HG02610 (cell line): ENCODE data around the gene WDFY4.

Experiments used
- ATAC-seq: cut with Tn5 transposase; IDR thresholded peaks from one replicate; pipeline ENCODE4 v1.9.1; 2021; ENCODE audit warnings: mild to moderate bottlenecking, moderate library complexity; ENCODE audit not compliant: unreplicated experiment

WDFY4 gene

GRCh38 chr10:48957361-48958151 is 272.9 kb downstream of the WDFY4 start:
- no peak for ATAC-seq

GRCh38 chr10:48958598-48959190 is 274.0 kb downstream of the WDFY4 start:
- ATAC-seq, result no peak

- no peak for ATAC-seq
These were observed 279.4 kb downstream of the WDFY4 start for GRCh38 chr10:48964038-48964437.

GRCh38 chr10:48965460-48965859 is 280.8 kb downstream of the WDFY4 start:
- no peak for ATAC-seq

- ATAC-seq, result no peak
These were observed 283.4 kb downstream of the WDFY4 start for GRCh38 chr10:48968036-48968435.

- ATAC-seq, result no peak
These were observed 285.4 kb downstream of the WDFY4 start for GRCh38 chr10:48970046-48970445.

- no peak for ATAC-seq
These were observed 286.0 kb downstream of the WDFY4 start for GRCh38 chr10:48970654-48971053.

GRCh38 chr10:48973065-48973464 is 288.4 kb downstream of the WDFY4 start:
- ATAC-seq, result no peak

- ATAC-seq, result no peak
These were observed 290.0 kb downstream of the WDFY4 start for GRCh38 chr10:48974510-48975156.

- ATAC-seq, result no peak
These were observed 291.5 kb downstream of the WDFY4 start for GRCh38 chr10:48976196-48976595.

- ATAC-seq, result no peak
These were observed 293.6 kb downstream of the WDFY4 start for GRCh38 chr10:48978318-48978717.

GRCh38 chr10:48981310-48981907 is 296.7 kb downstream of the WDFY4 start:
- ATAC-seq, result no peak

GRCh38 chr10:48982584-48982983 is 297.9 kb downstream of the WDFY4 start:
- no peak for ATAC-seq

- no peak for ATAC-seq
These were observed 299.1 kb downstream of the WDFY4 start for GRCh38 chr10:48983648-48984351.

- no peak for ATAC-seq
These were observed 301.0 kb downstream of the WDFY4 start for GRCh38 chr10:48985621-48986158.

GRCh38 chr10:48990226-48990625 is 305.6 kb downstream of the WDFY4 start:
- ATAC-seq, result no peak

- ATAC-seq, result no peak
These were observed 309.0 kb downstream of the WDFY4 start for GRCh38 chr10:48993627-48994026.

GRCh38 chr10:48996329-48996728 is 311.7 kb downstream of the WDFY4 start:
- ATAC-seq, result no peak

- no peak for ATAC-seq
These were observed 314.7 kb downstream of the WDFY4 start for GRCh38 chr10:48999346-48999745.

- ATAC-seq, result no peak
These were observed 316.0 kb downstream of the WDFY4 start for GRCh38 chr10:49000437-49001398.
